NCI-H2196 treated with DMSO at 0.1 percent for 48 hours (cell line): ENCODE data around the gene CELA1.

Experiments
- DNase-seq: peaks from one replicate; lab custom pipeline; 2025; ENCODE audit not compliant: unreplicated experiment; lab: John Stamatoyannopoulos, UW

Gene CELA1

GRCh38 chr12:51377099-51377984 is 30.9 kb upstream of the CELA1 start:
- no peak for DNase-seq

GRCh38 chr12:51374856-51375255 is 28.4 kb upstream of the CELA1 start:
- no peak for DNase-seq

DNA sequence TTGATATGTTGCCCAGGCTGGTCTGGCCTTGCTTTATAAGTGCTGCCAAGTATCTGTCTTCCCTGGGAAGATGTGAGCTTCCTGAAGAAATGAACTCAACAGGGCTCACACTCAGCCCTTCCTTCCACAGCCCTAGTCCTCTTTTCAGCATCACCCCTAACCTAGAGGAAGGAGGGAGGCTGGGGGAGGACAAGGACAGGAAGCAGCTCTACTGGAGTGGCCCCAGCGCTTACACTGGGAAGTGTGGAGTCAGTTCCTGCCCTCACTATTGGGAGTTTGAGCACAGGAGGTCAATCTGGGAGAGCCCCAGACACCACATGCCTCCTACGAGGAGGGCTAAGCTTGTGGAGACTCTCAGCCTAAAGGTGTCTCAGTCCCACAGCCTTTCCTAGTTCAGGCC is 27.9 kb upstream of the CELA1 start:
- DNase-seq, result no peak

- no peak for DNase-seq
These were observed 26.7 kb upstream of the CELA1 start for GRCh38 chr12:51373187-51373586.

- no peak for DNase-seq
These were observed 25.5 kb upstream of the CELA1 start for GRCh38 chr12:51372021-51372420.

- peak; percentile 90 for DNase-seq
These were observed 24.9 kb upstream of the CELA1 start for GRCh38 chr12:51371295-51371953.

DNA sequence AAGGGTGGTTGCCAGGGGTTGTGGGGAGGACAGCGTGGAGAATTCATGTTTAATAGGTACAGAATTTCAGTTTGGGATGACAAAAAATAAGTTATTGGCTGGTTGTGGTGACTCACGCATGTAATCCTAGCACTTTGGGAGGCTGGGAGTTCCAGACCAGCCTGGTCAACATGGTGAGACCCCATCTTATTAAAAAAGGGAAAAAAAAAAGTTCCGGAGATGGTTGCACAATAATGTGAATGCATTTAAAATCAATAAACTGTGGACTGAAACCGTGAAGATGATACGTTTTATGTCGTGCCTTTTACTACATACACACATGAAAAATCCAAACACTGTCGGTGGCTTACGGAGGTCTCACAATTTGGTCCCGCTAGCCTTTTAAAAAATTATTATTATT is 24.2 kb upstream of the CELA1 start:
- DNase-seq, result no peak

- DNase-seq, result no peak
These were observed 23.1 kb upstream of the CELA1 start for GRCh38 chr12:51369581-51369980.

- peak; percentile 72 for DNase-seq
These were observed 22.4 kb upstream of the CELA1 start for GRCh38 chr12:51368640-51369517.

- DNase-seq, result no peak
These were observed 18.8 kb upstream of the CELA1 start for GRCh38 chr12:51365276-51365675.

DNA sequence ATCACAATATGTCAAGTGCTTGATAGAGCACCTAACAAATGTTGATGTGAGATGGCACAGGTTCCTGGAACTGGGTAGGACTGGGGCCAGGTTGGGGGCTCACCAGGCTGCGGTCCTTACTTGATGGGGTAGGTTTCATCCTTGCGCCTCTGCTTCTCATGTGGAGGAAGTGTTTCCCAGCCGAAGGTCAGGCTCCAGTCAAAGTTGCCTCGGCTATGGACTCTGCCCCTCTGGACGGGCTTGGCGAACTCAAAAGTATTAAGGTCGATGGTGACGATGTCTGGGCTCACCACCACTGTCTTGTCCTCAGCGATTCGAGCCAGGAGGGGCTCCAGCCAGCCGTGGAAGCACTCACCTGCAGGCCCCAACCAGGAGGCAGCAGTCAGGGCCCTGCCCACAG is 17.5 kb upstream of the CELA1 start:
- no peak for DNase-seq

GRCh38 chr12:51362747-51363342 is 16.4 kb upstream of the CELA1 start:
- DNase-seq, result no peak

DNA sequence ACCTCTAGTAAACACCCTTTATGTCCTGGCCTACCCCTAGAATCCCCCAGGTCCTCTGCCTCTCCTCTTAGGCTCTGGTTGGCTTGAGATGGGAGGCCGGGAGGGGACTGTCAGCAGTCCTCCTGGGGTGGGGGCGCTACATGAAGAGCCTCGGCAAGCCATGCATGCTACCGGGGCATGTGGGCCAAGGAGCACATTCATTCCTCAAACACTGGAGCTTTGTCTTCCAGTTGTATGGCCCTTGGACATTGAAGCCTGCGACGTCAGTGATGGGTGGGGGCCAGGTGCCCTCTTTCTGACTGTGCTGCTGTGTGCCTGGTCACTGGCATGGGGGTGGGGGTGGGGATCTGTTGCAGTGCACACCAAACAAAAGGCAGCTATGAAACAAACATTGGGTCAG is 15.8 kb upstream of the CELA1 start:
- no peak for DNase-seq

DNA sequence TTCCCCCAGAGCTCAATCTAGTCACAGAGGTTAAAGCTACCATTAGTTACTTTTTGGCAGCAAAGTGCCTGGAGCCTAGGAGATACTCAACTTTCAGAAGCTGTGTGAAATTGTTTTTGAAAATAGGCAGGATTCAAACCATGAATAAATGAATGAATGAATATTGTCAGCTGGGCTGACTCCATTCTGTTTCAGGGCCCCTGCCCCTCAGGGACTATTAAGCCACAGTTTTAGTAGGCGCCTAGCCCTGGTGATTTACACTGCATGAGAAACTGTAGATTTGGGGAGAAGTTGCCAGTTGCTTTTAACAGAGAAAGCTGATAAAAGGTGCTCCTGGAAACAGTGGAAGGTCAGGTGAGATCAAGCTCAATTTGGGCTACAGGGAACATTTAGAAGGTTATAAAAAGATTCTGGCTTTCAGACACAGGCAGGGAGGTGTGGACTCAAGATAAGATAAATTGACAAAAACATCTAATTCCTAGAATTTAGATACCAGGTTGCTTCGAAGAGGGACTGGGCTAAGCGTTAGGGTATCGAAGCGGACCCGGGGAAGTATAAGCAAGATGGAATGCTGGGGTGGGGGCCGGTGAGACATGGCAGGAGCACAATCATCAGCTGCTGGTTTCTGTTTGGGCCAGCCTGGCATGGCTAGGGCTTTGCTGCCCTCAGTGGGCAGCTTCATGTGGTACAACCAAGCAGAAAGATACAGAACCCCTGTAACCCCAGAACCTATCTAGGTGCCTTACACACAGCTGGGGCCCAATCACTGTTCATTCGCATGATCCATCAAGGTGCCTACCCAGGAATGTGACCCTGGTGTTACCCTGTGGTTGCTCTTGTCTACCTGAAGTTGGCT is 14.9 kb upstream of the CELA1 start:
- no peak for DNase-seq

- DNase-seq, result no peak
These were observed 13.8 kb upstream of the CELA1 start for GRCh38 chr12:51360315-51360714.

DNA sequence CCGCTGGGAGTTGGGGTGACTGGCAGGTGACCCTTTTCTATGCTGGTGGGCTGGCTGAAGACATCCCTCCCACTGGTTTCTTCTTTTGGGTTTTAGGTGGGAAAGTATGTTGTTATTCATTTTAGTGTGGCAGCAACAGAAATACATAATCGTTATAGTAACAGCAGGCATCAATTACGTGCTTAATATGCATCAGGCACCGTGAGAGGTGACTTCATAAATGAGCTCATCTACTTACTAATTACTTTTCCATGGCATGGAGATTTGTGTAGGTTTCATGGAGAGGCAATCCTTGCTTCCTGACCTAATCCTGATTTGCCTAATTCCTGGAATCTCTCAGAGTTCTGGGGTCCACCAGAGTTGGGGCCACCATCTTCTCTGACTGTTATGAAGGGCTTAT is 13.4 kb upstream of the CELA1 start:
- DNase-seq, result no peak

DNA sequence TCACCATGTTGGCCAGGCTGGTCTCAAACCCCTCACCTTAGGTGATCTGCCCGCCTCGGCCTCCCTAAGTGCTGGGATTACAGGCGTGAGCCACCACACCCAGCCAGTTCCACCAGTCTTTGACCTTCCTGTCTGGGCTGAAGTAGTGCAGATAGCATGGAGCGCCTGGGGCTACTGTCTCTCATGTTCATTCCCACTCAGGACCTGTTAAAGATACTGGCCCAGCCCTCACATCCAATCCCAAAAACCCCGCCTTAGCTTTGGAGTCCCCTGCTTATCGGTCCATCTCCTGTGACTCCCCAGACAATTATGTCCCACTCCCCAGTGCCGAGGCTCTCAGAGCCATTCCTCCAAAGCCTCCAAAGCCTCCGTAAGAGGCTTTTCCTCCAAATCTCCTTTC is 12.0 kb upstream of the CELA1 start:
- DNase-seq, result no peak

DNA sequence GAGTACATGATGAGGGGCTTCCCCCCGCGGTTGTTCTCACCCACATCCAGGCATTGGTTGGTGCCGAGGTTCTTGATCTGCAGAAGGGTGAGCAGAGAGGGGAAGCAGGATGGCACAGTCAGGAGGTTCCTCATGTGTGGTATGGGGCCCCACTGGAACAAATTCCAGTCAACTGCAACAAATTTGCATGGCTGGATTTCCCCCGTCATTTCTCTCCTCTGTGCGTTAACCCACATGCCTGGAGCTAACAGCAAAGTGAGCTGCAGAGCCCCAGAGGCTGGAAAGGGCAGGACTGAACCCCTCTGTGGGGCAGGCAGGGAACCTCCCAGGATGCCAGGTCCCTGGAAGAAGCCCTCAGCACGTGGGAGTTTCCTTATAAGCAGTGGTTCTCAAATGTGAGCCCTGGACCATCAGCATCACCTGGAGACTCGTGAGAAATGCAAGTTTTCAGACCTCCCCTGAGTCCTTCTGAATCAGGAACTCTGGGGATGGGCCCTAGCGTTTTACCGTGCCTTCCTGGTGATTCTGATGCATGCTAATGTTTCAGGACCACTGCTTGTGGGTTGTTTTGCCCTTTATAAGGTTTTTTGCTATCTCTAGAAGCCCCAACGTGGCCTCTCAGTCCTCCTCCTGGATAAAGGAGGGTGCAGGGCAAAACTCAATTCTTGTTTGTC is 11.0 kb upstream of the CELA1 start:
- no peak for DNase-seq

GRCh38 chr12:51351913-51352532 is 5.5 kb upstream of the CELA1 start:
- peak; percentile 38 for DNase-seq
